Stimulated activated CD4-positive, alpha-beta T cell treated with anti-CD3 and anti-CD28 coated beads, Interleukin-1b, Interleukin-23, amount 100 ng/mL, for 4 hours (primary cell): ENCODE data around the gene NELFA.

Experiments
- DNase-seq, 2 donors: peaks; one replicate each; pipeline ENCODE4 v3.0.0-alpha.2; 2020; ENCODE audit warnings: low read depth in 2 of 2

The NELFA gene

DNA sequence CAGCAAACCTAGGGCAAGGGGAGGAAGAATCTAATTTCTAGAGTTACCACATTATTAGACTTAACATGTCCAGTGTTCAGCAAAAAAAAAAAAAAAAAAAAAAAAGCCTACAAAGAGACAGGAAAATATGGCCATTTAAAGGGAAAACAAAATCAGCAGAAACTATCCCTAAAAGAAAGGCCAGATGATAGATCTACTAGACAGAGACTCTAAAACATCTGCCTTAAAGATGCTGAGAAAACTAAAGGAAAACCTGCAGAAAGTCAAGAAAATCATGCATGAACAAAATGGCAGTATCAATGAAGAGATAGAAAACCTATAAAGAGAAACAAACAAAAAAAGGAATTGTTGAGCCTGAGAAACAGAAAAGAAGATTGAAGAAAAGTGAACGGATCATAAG lies 43.8 kb downstream of the NELFA start:
- no peak for DNase-seq

DNA sequence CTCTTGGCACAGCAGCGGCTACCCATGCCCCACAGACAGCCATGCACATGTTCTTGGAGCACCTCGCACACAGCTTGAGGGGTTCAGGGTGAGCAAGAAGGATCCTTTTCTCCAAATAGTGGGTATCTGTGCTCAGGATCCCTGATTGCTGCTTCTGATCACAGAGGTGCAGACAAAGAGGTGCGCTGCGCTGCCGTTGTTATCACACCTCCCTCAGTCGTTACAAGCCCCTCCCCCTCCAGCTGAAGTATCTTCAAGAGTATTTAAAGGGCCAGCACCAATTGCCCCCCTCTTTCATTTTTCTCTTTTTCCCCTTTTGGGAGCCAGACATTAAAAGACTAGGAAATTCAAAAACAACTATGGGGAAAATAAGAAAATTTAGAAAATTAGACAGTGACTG lies 44.3 kb downstream of the NELFA start:
- no peak for DNase-seq

- no peak for DNase-seq
These were observed 45.8 kb downstream of the NELFA start for GRCh38 chr4:1962980-1963379.

GRCh38 chr4:1961563-1961962 lies 47.2 kb downstream of the NELFA start:
- no peak for DNase-seq

- DNase-seq, result no peak
These were observed 47.7 kb downstream of the NELFA start for GRCh38 chr4:1961038-1961437.

DNA sequence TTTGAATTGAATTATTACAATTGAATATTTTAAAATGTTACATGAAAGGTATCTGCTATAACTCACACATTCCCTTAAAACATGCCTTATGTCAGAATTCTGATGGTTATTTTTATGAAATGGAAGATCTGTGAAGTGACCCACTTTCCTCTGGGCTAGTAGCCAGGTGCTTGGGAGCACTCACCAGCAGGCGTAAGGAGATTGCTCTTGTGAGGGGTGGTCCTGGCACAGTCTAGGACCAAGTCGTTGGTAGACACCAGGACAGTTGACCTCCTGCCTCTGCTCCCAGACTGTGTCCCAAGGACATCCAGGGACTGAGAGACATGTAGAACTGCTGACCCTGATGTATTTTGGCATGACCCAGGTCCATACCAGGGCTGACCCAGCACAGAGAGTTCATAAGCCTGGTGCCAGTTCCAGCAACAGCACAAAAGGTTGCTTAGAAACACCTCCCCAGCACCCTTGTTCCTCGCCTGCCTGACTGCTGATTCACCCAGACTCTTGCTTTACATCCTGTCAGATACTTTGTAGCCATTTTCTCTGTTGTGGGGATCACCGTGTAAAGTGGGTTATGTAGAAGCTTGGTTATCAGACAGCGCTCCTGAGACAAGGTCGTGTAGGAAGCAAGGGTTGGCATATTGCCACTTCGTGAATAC lies 48.5 kb downstream of the NELFA start:
- no peak for DNase-seq

DNA sequence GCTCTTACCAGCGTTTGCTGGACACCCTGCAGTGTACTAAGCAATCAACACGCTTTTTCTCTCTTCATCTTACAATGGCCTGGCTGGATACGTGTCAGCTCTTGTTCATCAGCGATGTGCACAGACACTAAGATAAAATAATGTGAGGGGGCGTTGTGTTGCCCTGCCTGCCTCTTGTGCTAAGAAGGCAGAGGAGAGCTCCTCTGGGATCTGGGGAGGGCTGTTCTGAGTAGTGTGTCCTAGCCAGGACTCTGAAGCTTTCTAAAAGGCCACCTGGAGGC lies 49.7 kb downstream of the NELFA start:
- no peak for DNase-seq

DNA sequence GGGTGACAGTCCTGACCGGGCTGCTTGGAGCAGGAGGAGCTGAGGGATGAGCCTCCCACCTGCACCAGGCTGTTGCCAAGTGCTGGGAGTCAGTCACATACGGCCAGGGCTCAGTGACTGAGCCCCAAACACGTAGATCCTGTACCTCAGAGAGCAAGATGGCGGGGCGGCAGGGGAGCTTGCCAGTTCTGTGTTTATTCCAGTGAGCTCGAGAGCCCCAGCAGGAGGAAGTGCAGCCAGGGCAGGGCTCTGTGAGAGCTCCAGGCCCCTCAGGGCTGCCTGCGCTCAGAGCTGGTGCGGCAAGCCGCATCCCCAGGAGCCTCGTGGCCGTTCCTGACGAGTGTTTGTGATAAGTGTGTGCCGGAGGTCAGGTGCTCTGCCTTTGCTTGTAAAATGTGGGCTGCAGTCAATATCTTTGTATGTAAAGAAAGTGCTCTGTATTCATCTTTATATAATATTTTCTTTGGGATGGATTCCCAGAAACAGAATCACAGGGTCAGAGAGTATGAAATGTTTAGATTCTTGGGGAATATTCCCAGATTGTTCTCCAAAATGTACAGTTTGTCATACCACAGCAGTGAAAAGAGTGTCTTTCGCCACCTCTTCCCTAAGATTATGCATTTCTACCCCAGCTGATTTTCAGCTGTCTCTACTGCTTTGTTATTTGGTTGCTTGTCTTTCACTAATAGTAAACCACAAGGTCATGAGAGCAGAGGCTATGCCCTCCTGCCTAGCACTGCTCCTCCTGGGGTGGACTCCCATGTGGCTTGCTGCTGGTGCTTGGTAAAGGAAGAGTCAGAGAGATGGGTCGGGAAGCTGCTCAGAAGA lies 50.3 kb downstream of the NELFA start:
- DNase-seq, result no peak

DNA sequence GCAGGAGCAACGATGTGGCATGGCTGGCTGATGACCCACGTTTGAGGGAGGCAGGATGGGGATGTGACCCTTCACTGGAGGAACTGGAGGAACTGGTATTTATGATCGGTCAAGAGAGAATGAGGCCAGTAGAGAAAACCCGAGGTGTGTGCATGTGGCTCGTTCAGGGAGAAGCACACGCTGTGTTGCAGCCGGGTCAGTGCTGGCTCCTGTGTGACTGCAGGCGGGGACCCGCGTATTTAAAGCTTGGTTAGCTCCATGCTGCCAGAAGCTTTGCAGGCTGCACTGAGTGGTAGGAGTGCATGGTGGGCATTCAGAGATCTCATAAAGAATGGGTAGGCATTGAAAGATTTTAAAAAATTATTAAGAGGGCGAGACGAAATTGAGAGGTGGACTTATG lies 52.1 kb downstream of the NELFA start:
- no peak for DNase-seq

GRCh38 chr4:1953335-1953734 lies 55.4 kb downstream of the NELFA start:
- no peak for DNase-seq

DNA sequence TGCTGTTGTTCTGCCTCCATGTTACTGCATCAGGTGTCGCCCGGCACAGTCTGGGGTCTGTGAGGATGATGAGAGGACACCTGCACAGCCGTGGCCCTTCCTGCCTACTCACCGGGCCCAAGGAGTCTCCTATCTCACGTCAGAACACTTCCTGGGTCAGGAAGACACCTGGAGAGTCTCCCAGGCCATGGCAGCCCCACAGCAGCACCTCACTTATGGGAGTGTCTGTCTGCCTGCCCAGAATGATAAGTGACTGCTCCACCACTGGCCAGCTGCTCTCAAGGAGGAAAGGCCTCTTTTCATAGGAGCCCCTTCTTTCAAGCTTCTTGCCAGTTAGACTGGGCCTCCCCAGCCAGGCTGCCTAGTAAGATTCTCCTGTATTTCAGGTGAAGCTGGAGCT lies 56.1 kb downstream of the NELFA start:
- DNase-seq, result no peak

DNA sequence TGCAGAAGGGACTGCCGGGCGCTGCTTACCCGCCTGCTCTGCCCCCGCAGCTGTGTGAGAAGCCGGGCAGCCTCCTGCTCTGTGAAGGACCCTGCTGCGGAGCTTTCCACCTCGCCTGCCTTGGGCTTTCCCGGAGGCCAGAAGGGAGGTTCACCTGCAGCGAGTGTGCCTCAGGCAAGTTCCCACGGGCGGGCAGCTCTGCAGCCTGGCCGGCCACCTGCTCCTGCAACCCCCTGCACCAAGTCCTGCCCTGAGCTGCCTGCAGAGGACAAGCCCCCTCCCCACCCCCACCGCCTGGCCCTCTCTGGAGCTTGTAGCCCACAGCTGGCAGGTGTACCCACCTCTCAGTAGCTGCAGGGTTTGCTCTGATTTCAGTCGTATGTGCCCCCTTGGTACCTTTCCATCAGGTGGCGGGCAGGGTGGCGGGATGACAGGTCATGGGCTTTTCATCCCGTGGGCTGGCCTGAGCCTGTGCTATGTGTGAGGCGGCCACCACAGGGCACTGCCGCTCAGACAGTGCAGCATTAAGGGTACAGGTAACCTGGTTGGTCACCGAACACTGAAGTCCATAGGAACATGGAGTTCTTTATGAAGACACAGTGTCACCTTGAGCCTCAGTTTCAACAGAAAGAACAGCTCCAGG lies 56.6 kb downstream of the NELFA start:
- no peak for DNase-seq

DNA sequence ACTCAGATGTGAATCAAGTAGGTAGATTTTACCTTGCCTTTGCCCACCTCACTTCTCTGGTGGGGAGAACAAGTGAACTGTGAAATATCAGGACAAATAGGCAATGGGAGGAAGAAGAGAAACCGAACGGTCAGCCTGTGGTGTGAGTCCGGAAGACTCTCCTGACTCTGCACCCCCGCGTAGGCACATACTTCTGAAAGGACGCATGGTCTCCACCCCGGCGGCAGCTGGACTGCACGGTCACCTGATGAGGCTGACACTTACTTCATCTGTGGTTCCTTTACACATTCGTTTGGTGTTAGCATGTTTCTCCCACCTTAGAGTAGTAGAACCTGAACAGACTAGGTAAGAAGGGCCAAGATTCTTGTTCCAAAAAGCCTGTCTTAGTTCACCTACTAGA lies 58.4 kb downstream of the NELFA start:
- no peak for DNase-seq

- no peak for DNase-seq
These were observed 59.8 kb downstream of the NELFA start for GRCh38 chr4:1948892-1949436.

- no peak for DNase-seq
These were observed 60.5 kb downstream of the NELFA start for GRCh38 chr4:1948232-1948631.

DNA sequence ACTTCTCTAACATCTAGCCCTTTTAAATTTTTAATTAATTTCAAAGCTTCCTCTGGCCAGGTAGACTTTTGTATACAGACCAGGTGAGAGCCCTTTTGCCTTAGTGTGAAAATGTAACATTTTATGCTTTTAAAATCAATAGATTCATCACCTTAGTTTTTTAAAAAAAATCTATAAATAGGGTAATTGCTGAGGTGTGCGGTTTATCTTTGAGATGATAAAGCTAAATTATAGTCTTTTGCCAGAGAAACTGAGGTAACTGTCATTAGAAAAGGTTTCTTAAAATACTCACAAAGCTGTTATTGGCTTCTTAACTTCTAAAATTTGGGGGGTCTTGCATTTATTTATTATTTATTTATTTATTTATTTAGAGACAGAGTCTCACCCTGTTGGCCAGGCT lies 62.9 kb downstream of the NELFA start:
- DNase-seq, result no peak

GRCh38 chr4:1945124-1945895 lies 63.5 kb downstream of the NELFA start:
- no peak for DNase-seq

- DNase-seq, result no peak
These were observed 64.8 kb downstream of the NELFA start for GRCh38 chr4:1943928-1944327.

DNA sequence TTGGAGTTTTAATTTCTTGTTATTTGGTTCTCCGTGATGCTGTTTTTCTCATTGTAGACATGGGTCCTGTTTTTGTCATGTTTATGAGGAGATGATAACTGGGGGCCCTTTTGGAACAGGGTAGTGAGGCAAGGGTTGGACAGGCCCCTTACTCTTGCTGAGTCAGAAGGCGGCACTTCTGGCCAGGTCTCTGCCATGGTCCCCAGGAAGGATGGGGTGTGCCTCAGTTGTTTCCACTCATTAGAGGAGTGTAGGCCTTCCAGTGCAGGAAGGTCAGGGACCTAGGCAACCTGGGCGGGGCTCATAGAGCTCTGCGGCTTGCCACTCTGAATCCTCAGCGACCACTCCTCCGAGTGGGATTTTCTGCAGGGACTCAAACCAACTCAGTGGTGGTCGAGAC lies 68.2 kb downstream of the NELFA start:
- DNase-seq, result no peak

DNA sequence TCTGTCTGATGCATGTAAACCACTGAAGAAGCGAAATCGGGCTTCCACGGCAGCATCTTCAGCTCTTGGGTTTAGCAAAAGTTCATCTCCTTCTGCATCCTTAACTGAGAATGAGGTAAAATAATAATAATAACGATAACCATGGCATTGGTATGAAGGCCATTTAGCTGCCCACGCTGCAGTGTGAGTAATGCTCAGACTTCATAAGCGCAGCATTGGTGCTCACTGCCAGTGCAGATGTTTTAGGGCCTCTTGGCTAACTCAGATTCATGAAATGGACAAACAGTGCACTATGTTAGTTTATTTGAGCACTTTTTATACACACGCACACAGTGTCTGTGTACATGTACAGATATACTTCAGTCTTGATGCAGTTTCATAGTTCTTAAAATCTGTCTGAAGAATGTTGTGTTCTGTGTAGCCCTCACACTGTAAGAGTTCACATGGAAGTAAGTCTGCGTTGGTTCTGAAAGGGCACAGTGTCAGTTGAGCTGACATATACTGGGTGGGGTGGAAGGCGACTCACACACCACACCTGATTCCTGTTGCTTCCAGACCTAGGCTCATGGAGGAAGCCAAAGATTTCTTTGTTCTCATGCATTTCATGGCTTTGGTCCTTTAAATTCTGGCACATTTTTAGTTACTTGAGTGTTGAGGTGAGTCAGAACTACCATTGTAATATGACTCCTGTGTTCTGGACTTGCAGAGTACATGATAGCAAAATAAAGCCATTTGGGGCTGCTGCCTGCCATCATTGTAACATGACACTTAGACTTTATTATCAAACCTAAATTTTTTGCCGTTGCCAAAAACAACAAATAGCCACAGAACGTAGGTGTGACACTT lies 68.9 kb downstream of the NELFA start:
- DNase-seq, result no peak

GRCh38 chr4:1938027-1938426 lies 70.7 kb downstream of the NELFA start:
- DNase-seq, result no peak
